ENCODE measurements around the gene TVP23A. TPM values are rescaled to one million over a fixed set of nuclear protein-coding genes. Genes with fewer than 3 reads are reported as not detected.
A peak's percentile ranks its signal among the peaks of the same experiment; 100 is the strongest.
"Not testable (repeated sequence)": the region's sequence is repeated elsewhere in the genome, so short reads cannot be mapped to it uniquely, and the experiment has no call there.

TVP23A gene
- total RNA-seq, 1 donor from 2014 or later = 0.24 TPM

DNA sequence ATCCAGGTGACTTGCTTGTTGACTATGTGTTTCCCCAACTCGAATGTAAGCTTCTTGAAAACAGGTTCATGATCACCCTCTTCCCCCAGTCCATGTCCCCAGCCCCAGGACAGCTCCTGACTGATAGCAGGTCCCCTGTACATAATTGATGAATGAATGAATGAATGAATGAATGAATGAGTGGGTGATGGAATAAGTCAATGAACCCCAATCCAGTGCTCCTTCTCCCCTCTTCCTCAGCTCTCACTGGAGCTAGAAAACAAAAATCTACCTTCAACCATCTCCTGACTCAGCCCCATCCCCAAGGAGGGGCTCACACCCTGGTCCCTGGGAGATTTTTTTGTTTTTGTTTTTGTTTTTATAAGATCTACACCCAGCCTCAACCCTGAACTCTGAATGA is 16.2 kb upstream of the TVP23A start:
- intact Hi-C loops (cut with DNase I) = no loop called here
- peaks cover 14% of the 10 kb centered on the region for H3K4me1 ChIP-seq
- TF ChIP-seq, protein P1, sequence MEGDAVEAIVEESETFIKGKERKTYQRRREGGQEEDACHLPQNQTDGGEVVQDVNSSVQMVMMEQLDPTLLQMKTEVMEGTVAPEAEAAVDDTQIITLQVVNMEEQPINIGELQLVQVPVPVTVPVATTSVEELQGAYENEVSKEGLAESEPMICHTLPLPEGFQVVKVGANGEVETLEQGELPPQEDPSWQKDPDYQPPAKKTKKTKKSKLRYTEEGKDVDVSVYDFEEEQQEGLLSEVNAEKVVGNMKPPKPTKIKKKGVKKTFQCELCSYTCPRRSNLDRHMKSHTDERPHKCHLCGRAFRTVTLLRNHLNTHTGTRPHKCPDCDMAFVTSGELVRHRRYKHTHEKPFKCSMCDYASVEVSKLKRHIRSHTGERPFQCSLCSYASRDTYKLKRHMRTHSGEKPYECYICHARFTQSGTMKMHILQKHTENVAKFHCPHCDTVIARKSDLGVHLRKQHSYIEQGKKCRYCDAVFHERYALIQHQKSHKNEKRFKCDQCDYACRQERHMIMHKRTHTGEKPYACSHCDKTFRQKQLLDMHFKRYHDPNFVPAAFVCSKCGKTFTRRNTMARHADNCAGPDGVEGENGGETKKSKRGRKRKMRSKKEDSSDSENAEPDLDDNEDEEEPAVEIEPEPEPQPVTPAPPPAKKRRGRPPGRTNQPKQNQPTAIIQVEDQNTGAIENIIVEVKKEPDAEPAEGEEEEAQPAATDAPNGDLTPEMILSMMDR (IDR thresholded peaks at IDR 0.05) = no peak
- no peak overlapping the region for H3K27ac ChIP-seq
- DNase-seq (no peak), ATAC-seq (no peak)
- no peaks in the 10 kb centered on the region for H3K36me3 ChIP-seq
- no peaks in the 10 kb centered on the region for H3K27me3 ChIP-seq (ENCODE audit: low read depth)
- no peak overlapping the region for H3K4me3 ChIP-seq
- no peaks in the 10 kb centered on the region for H3K9me3 ChIP-seq

DNA sequence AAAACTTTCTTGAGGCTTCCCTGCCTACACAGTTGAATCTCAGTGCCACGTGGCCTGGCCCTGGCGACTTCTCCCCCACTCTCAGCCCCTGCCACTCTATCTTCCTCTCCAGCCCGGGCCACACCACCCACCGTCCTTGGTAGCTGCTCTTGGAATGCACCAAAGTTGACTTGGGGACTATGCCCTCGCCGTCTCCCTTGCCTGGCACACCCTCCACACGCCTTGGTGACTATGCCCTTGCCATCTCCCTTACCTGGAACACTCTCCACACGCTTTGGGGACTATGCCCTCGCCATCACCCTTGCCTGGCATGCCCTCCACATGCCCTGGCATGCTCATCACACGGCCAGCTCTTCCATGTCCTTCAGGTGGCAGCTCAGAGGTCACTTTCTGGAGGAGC is 15.5 kb upstream of the TVP23A start:
- Histone ChIP-seq H3K4me3 (no peak overlapping the region), H3K27ac (no peak overlapping the region), H3K4me1 (peaks cover 18% of the 10 kb centered on the region), H3K36me3 (no peaks in the 10 kb centered on the region), H3K27me3 (ENCODE audit: low read depth) (no peaks in the 10 kb centered on the region), H3K9me3 (no peaks in the 10 kb centered on the region)
- no peak for ATAC-seq
- intact Hi-C loops (cut with DNase I) = no loop called here
- no peak for DNase-seq
- TF ChIP-seq, protein P1 (IDR thresholded peaks at IDR 0.05) = no peak

DNA sequence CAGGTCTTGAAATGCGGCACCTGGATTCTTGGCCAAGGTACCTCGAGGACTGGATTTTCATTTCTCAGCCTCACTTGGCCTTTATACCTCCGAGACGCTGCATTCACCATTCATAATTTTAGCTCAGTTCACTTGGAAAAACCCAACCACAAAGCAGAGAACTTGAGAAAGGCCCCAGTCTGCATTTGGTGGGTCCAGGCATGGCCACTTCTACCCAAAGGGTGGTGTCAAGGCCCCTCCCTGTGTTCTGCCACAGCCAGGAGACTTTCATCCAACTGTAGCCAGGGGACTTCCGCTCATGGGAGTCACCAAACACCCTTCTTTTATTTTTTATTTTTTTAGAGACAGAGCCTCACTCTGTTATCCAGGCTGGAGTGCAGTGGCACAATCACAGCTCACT is 14.7 kb upstream of the TVP23A start:
- TF ChIP-seq, protein P1 (IDR thresholded peaks at IDR 0.05) = no peak
- ATAC-seq (no peak), DNase-seq (no peak)
- H3K9me3 ChIP-seq = no peaks in the 10 kb centered on the region
- H3K4me3 ChIP-seq = no peak overlapping the region
- intact Hi-C loops (cut with DNase I) = no loop called here
- H3K27ac ChIP-seq = no peak overlapping the region
- peaks cover 27% of the 10 kb centered on the region for H3K4me1 ChIP-seq
- H3K36me3 ChIP-seq = no peaks in the 10 kb centered on the region
- no peaks in the 10 kb centered on the region for H3K27me3 ChIP-seq (ENCODE audit: low read depth)

DNA sequence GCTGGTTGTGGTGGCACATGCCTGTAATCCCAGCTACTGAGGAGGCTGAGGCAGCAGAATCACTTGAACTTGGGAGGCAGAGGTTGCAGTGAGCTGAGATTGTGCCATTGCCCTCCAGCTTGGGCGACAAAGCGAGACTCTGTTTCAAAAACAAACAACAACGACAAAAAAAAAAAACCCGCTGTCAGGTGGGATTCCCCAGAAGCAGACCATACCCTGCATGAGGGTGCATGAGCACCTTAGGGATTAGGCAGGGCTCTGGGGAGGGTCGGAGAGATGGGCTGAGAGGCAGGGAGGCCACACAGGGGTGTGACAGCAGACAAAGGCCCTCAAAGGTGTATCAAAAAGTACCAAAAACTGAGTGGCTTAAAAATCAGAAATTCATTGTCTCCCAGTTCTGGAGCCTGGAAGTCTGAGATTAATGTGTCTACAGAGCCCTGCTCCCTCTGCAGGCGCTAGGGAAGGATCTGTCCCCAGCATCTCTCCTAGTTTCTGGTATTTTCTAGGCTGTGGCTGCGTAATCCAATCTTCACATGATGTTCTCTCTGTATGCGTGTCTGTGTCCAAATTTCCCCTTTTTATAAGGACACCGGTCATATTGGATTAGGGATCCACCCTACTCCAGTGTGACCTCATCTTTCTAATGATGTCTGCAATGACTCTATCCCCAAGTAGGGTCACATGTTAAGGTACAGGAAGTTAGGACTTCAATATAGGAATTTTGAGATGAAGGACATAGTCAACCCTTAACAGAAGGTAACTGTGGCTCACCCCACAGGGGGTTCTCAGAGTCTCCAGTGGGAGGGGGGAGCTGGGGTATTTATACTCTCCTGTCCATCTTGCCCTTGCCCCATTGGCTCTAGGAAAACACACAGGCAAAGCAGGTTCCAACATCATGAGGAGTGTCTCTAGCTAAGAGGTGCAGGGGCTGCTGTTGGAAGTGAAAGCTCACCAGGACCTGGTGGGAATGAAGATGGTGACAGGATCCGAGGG is 13.6 kb upstream of the TVP23A start:
- H3K4me3 ChIP-seq = no peak overlapping the region
- no peaks in the 10 kb centered on the region for H3K36me3 ChIP-seq
- DNase-seq = no peak
- no peaks in the 10 kb centered on the region for H3K27me3 ChIP-seq (ENCODE audit: low read depth)
- H3K4me1 ChIP-seq = peaks cover 38% of the 10 kb centered on the region
- H3K27ac ChIP-seq = peak overlapping the region; percentile 48
- H3K9me3 ChIP-seq = no peaks in the 10 kb centered on the region
- intact Hi-C loops (cut with DNase I) = no loop called here
- TF ChIP-seq, protein P1 (IDR thresholded peaks at IDR 0.05) = no peak
- ATAC-seq = peak in 1 of 2 donors; percentile 3

DNA sequence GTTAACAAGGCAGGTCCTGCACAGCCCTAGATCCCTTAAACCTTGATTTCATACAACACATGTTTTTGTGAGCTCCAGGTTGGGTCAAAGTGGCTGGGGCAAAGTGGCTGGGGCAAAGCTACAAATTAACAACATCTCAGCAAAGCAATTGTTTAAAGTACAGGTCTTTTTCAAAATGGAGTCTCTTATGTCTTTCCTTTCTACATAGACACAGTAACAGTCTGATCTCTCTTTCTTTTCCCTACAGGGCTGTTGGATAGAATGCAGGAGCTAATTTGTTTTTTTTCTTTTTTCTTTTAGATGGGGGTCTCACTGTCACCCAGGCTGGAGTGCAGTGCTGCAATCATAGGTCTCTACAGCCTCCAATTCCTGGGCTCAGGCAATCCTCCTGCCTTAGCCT is 11.6 kb upstream of the TVP23A start:
- Histone ChIP-seq H3K4me1 (peaks cover 57% of the 10 kb centered on the region), H3K27ac (peak overlapping the region; percentile 90)
- H3K27me3 ChIP-seq (ENCODE audit: low read depth); H3K36me3 ChIP-seq; H3K4me3 ChIP-seq; intact Hi-C loops (cut with DNase I); DNase-seq; ATAC-seq; H3K9me3 ChIP-seq: not testable (repeated sequence)

DNA sequence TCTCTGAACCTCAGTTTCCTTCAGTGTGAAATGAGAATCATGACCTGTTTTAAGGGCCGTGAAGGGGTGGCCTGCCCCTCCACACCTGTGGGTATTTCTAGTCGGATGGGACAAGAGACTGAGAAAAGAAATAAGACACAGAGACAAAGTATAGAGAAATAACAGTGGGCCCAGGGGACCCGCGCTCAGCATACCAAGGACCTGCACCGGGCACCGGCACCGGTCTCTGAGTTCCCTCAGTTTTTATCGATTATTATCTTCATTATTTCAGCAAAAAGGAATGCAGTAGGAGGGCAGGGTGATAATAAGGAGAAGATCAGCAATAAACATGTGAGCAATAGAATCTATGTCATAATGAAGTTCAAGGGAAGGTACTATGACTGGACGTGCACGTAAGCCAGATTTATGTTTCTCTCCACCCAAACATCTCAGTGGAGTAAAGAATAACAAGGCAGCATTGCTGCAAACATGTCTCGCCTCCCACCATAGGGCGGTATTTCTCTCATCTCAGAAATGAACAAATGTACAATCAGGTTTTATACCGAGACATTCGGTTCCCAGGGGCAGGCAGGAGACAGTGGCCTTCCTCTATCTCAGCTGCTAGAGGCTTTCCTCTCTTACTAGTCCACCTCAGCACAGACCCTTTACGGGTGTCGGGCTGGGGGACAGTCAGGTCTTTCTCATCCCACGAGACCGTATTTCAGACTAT is 10.9 kb upstream of the TVP23A start:
- Histone ChIP-seq H3K4me1 (peaks cover 58% of the 10 kb centered on the region), H3K27ac (peak overlapping the region; percentile 90), H3K4me3 (peak overlapping the region; percentile 0)
- ATAC-seq; H3K27me3 ChIP-seq (ENCODE audit: low read depth); DNase-seq; intact Hi-C loops (cut with DNase I); H3K9me3 ChIP-seq; H3K36me3 ChIP-seq: not testable (repeated sequence)

Data from lower lobe of right lung (tissue), 2 donors.